Bronchial epithelial cell (primary cell): ENCODE data around the gene CNTFR. TPM values are rescaled to one million over a fixed set of nuclear protein-coding genes. Genes with fewer than 3 reads are reported as not detected.
"Not testable (repeated sequence)": the region's sequence is repeated elsewhere in the genome, so short reads cannot be mapped to it uniquely, and the experiment has no call there.

Source experiments
- DNase-seq: peaks from one replicate; pipeline ENCODE4 v3.0.0-alpha.2; 2010; ENCODE audit warnings: low read depth
- FAIRE-seq: peaks from 2 replicates; lab custom pipeline; 2011; peaks lifted over from hg19 to GRCh38; lab: Jason Lieb, UNC
- H3K27me3 ChIP-seq: 2 replicates; pipeline ENCODE4 v1.5.1; 2011; ENCODE audit warnings: low read length; ENCODE audit not compliant: control insufficient read depth, insufficient read depth
- H3K36me3 ChIP-seq: 2 replicates; pipeline ENCODE4 v1.5.1; 2011; ENCODE audit warnings: low read length; ENCODE audit not compliant: control insufficient read depth, insufficient read depth
- H3K4me3 ChIP-seq: 2 replicates; pipeline ENCODE4 v1.5.1; 2011; ENCODE audit warnings: mild to moderate bottlenecking, low read depth, low read length, control low read depth
- total RNA-seq: library from RNA; depleted of rRNA; stranded (reverse); fragments of >200 nt; gene quantifications from 2 replicates; pipeline ENCODE4 v1.2.1, GENCODE V29; 2014
- TF ChIP-seq, protein P1 (sequence below): IDR thresholded peaks from 2 replicates; pipeline ENCODE4 v1.5.1; 2011; ENCODE audit warnings: mild to moderate bottlenecking, moderate library complexity, low read length, control low read depth, inconsistent platforms; ENCODE audit not compliant: insufficient read depth, severe bottlenecking

The CNTFR gene, protein sequence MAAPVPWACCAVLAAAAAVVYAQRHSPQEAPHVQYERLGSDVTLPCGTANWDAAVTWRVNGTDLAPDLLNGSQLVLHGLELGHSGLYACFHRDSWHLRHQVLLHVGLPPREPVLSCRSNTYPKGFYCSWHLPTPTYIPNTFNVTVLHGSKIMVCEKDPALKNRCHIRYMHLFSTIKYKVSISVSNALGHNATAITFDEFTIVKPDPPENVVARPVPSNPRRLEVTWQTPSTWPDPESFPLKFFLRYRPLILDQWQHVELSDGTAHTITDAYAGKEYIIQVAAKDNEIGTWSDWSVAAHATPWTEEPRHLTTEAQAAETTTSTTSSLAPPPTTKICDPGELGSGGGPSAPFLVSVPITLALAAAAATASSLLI
- not detected in 2 replicates for total RNA-seq

- DNase-seq: no peak
- peaks cover 46% of the 10 kb centered on the region for H3K27me3 ChIP-seq
- TF ChIP-seq, protein P1, sequence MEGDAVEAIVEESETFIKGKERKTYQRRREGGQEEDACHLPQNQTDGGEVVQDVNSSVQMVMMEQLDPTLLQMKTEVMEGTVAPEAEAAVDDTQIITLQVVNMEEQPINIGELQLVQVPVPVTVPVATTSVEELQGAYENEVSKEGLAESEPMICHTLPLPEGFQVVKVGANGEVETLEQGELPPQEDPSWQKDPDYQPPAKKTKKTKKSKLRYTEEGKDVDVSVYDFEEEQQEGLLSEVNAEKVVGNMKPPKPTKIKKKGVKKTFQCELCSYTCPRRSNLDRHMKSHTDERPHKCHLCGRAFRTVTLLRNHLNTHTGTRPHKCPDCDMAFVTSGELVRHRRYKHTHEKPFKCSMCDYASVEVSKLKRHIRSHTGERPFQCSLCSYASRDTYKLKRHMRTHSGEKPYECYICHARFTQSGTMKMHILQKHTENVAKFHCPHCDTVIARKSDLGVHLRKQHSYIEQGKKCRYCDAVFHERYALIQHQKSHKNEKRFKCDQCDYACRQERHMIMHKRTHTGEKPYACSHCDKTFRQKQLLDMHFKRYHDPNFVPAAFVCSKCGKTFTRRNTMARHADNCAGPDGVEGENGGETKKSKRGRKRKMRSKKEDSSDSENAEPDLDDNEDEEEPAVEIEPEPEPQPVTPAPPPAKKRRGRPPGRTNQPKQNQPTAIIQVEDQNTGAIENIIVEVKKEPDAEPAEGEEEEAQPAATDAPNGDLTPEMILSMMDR: no peak
- peak within 1 kb of the TSS; percentile 24 for H3K4me3 ChIP-seq
- no peaks in the 10 kb centered on the region for H3K36me3 ChIP-seq
- no peak for FAIRE-seq
Measured at GRCh38 chr9:34589636-34590380, at the start of gene CNTFR. Gene CNTFR (minus strand): TSS chr9:34589724. CDS start chr9:34568981, 20,743 bp downstream.

GRCh38 chr9:34639322-34639721, 49.8 kb upstream of the CNTFR start:
- FAIRE-seq: not testable (repeated sequence)

GRCh38 chr9:34638138-34638445, 48.6 kb upstream of the CNTFR start:
- H3K4me3 ChIP-seq: peak overlapping the region; percentile 82
- H3K36me3 ChIP-seq: peaks cover 4% of the 10 kb centered on the region
- FAIRE-seq (no peak), DNase-seq (no peak)
- TF ChIP-seq, protein P1: no peak
- no peaks in the 10 kb centered on the region for H3K27me3 ChIP-seq

More at GRCh38 chr9:34639322-34639721, 49.8 kb upstream of the CNTFR start:
- H3K27me3 ChIP-seq, DNase-seq, H3K4me3 ChIP-seq, H3K36me3 ChIP-seq: not testable (repeated sequence)

DNA sequence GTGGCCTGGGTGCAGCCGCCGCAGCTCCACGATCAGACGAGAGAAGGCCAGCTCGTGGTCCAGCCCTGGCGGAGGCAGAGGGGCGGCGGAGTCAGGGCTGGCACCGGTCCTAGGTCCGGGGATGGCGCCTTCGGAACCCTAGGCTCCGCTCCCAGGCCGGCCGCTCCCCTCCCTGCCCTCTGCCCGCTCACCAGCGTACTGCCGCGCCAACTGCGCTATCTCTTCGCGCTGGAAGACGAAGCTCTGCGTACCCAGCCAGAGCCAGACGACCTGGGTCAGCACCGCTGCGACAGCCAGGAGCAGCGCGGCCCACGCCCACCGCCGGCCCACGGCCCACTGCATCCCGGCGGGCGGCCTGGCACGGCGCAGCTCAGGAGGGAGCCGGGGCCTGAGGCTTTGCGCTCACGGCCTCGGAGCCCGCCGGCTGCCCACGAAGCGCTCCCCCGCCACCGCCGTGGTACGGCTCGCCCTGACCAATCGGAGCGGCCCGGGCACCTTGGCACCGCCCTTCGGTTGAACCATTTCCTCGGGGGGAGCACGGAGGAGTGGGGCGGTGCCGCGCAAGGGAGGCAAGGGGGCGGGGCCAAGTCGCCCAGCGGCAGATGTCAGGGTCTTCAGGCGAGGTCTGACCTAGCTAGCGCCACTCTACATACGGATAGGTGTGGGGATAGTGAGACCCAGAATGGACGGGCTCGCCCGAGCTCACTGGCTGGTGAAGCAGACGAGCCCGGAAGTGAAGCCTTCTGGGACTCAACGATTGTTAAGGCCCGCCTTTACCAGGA, 48.0 kb upstream of the CNTFR start, which contains the start of gene SIGMAR1:
Gene SIGMAR1, minus strand, starts transcription at position 432 of the 782 bp plus-strand sequence. Its CDS starts 90 bp downstream, at position 342.
- DNase-seq (peak; percentile 69), FAIRE-seq (no peak)
- H3K27me3 ChIP-seq: no peaks in the 10 kb centered on the region
- H3K36me3 ChIP-seq: peaks cover 4% of the 10 kb centered on the region
- TF ChIP-seq, protein P1: no peak
- H3K4me3 ChIP-seq: peak within 1 kb of the TSS; percentile 82

GRCh38 chr9:34636791-34637355, 47.3 kb upstream of the CNTFR start:
- peaks cover 4% of the 10 kb centered on the region for H3K36me3 ChIP-seq
- no peak for FAIRE-seq

More at GRCh38 chr9:34636791-34637355, 47.3 kb upstream of the CNTFR start:
- no peak for DNase-seq
- Histone ChIP-seq H3K4me3 (peak overlapping the region; percentile 82), H3K27me3 (no peaks in the 10 kb centered on the region)
- TF ChIP-seq, protein P1: no peak
